Lung (tissue), 12 donors: ENCODE measurements around the gene CALML6. TPM values are rescaled to one million over a fixed set of nuclear protein-coding genes. Genes with fewer than 3 reads are reported as not detected.

Source experiments
- ATAC-seq: fragments of 200-7000 bp; cut with Tn5 transposase; one replicate; pipeline ENCODE4 v1.9.1; 2020; ENCODE audit warnings: moderate number of reproducible peaks; ENCODE audit not compliant: insufficient read depth, low FRiP score
- DNase-seq, 3 donors: peaks; one replicate each; pipeline ENCODE4 v3.0.0-alpha.2; 2013 to 2017
- H3K27ac ChIP-seq, 2 donors: one replicate each; pipeline ENCODE4 v1.5.1; 2013; ENCODE audit warnings: mild to moderate bottlenecking in 2 of 2, moderate library complexity in 2 of 2, control low read depth in 1 of 2, inconsistent platforms in 1 of 2, low read depth in 1 of 2, low read length in 1 of 2
- H3K27me3 ChIP-seq, 3 donors: one replicate each; pipeline ENCODE4 v1.5.1; 2013; ENCODE audit warnings: low read length in 2 of 3; ENCODE audit not compliant: control insufficient read depth in 3 of 3, insufficient read depth in 3 of 3
- H3K36me3 ChIP-seq, 4 donors: one replicate each; pipeline ENCODE4 v1.5.1; 2013; ENCODE audit warnings: low read length in 4 of 4, mild to moderate bottlenecking in 1 of 4, moderate library complexity in 1 of 4; ENCODE audit not compliant: control insufficient read depth in 4 of 4, insufficient read depth in 4 of 4
- H3K4me1 ChIP-seq, 5 donors: one replicate each; pipeline ENCODE4 v1.5.1; 2013; ENCODE audit warnings: low read length in 5 of 5, mild to moderate bottlenecking in 2 of 5, moderate library complexity in 1 of 5; ENCODE audit not compliant: control insufficient read depth in 5 of 5, insufficient read depth in 5 of 5
- H3K4me3 ChIP-seq: one replicate; pipeline ENCODE4 v1.5.1; 2013; ENCODE audit warnings: mild to moderate bottlenecking, control low read depth, moderate library complexity
- H3K9ac ChIP-seq, 2 donors: one replicate each; pipeline ENCODE4 v1.5.1; 2013; ENCODE audit warnings: low read length in 2 of 2, control low read depth in 1 of 2; ENCODE audit not compliant: insufficient read depth in 1 of 2
- H3K9me3 ChIP-seq, 4 donors: one replicate each; pipeline ENCODE4 v1.5.1; 2013; ENCODE audit warnings: low read length in 3 of 4, mild to moderate bottlenecking in 1 of 4, moderate library complexity in 1 of 4; ENCODE audit not compliant: control insufficient read depth in 4 of 4, insufficient read depth in 3 of 4
- CTCF ChIP-seq: IDR thresholded peaks from 2 replicates; pipeline ENCODE4 v1.5.1; 2012; ENCODE audit warnings: mild to moderate bottlenecking; ENCODE audit errors: control extremely low read depth, extremely low read depth
- WGBS, 2 donors: extraction: QIAGEN DNeasy Blood & Tissue Kit; methylation state at CpG; one replicate each; pipeline ENCODE4 v1.1.7; 2013; 5-methylcytosine and 5-hydroxymethylcytosine counted together
- polyA plus RNA-seq, 2 donors: library from polyadenylated mRNA; stranded (reverse); fragments of 200-250 nt; gene quantifications; one replicate each; pipeline ENCODE4 v1.2.1, GENCODE V29; 2013
- total RNA-seq, 2 donors: library from RNA; depleted of rRNA in 1 of 2; stranded (reverse); fragments of >200 nt in 1 of 2; gene quantifications; one replicate each; pipeline ENCODE4 v1.2.1, GENCODE V29; 2014 to 2021
- donor health status: control.
- donor health status: control.
- donor health status: Bipolar disorder and iron deficiency.
- donor health status: healthy.
- donor health status: DM: yes; HTN: yes; CAD: no.

CALML6 gene
- total and polyA plus RNA-seq, 4 donors = 0.11 to 0.55 (median 0.34) TPM

- H3K27ac ChIP-seq = no peak overlapping the region
- no peak for TF ChIP-seq CTCF
- peaks cover 0 to 12% (median 0%) of the 10 kb centered on the region in 5 donors for H3K4me1 ChIP-seq
- no peaks in the 10 kb centered on the region for H3K9me3 ChIP-seq
- H3K4me3 ChIP-seq = no peak overlapping the region
- 26 to 43% methylated on average over 15 to 16 of the region's 16 CpGs for WGBS, 2 donors
- DNase-seq = no peak
- peaks cover 0 to 2% (median 0%) of the 10 kb centered on the region in 3 donors for H3K27me3 ChIP-seq
- no peak for ATAC-seq
- H3K9ac ChIP-seq = no peak overlapping the region
- no peaks in the 10 kb centered on the region for H3K36me3 ChIP-seq
These were observed 15.6 kb upstream of the CALML6 start for GRCh38 chr1:1899266-1899966.

- Histone ChIP-seq H3K27me3 (peaks cover 0 to 2% (median 0%) of the 10 kb centered on the region in 3 donors), H3K9me3 (no peaks in the 10 kb centered on the region), H3K4me1 (peaks cover 0 to 11% (median 0%) of the 10 kb centered on the region in 5 donors), H3K9ac (no peak overlapping the region), H3K4me3 (no peak overlapping the region), H3K27ac (no peak overlapping the region), H3K36me3 (no peaks in the 10 kb centered on the region)
- ATAC-seq (no peak), DNase-seq (no peak)
- 49 to 78% methylated on average over 9 of the region's 9 CpGs for WGBS, 2 donors
- no peak for TF ChIP-seq CTCF
These were observed 15.1 kb upstream of the CALML6 start for GRCh38 chr1:1899967-1900327.

- H3K4me3 ChIP-seq = no peak overlapping the region
- no peak for DNase-seq
- WGBS, 2 donors = 79 to 80% methylated on average over 14 of the region's 14 CpGs
- no peaks in the 10 kb centered on the region for H3K9me3 ChIP-seq
- H3K27ac ChIP-seq = no peak overlapping the region
- H3K9ac ChIP-seq = no peak overlapping the region
- no peaks in the 10 kb centered on the region for H3K27me3 ChIP-seq
- ATAC-seq = no peak
- no peak for TF ChIP-seq CTCF
- no peaks in the 10 kb centered on the region for H3K36me3 ChIP-seq
- H3K4me1 ChIP-seq = peaks cover 0 to 9% (median 0%) of the 10 kb centered on the region in 5 donors
These were observed 14.0 kb upstream of the CALML6 start for GRCh38 chr1:1900883-1901640.
